GM06990 (cell line): ENCODE measurements around the gene SNRNP48.

Source experiments
- DNase-seq: peaks from one replicate; pipeline ENCODE4 v3.0.0-alpha.2; 2011; ENCODE audit not compliant: insufficient read length; ENCODE audit errors: extremely low read depth
- H3K27me3 ChIP-seq: replicated peaks from 2 replicates; pipeline ENCODE4 v1.6.0; 2011; ENCODE audit warnings: low read length; ENCODE audit not compliant: control insufficient read depth, insufficient read depth
- H3K36me3 ChIP-seq: 2 replicates; pipeline ENCODE4 v1.5.1; 2011; ENCODE audit warnings: low read length; ENCODE audit not compliant: control insufficient read depth, insufficient read depth
- H3K4me3 ChIP-seq: replicated peaks from 2 replicates; pipeline ENCODE4 v1.5.1; 2011; ENCODE audit warnings: low read depth, mild to moderate bottlenecking, control low read depth, low read length
- TF ChIP-seq, protein P1 (sequence below): IDR thresholded peaks from 2 replicates; pipeline ENCODE4 v1.5.1; 2011; ENCODE audit warnings: low read length, control low read depth, mild to moderate bottlenecking, inconsistent platforms; ENCODE audit not compliant: insufficient read depth, poor library complexity, severe bottlenecking

Gene SNRNP48

DNA sequence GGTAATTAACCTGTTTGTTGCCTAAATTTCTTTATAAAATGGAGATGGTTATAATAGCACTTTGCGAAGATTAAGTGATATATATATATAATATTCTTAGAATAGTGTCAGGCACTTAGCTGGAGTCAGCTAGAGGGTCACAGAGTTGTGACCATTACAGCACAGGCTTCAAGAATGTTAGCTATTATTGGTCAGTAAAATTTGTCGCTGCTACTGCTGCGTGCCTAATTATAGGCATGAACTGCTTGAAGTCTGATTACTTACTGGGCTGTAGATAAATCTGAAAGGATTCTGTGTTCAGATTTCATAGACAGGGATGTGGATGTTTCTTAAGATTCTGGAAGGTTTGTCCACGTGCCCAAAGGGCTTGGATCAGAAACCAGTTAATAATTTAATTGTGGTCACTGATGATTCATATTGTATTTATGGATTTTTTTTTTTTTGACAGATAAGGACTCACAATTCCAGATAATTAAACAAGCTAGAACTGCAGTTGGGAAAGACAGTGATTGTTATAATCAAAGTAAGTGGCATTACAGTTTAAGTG, 4.7 kb downstream of the SNRNP48 start:
- TF ChIP-seq, protein P1, sequence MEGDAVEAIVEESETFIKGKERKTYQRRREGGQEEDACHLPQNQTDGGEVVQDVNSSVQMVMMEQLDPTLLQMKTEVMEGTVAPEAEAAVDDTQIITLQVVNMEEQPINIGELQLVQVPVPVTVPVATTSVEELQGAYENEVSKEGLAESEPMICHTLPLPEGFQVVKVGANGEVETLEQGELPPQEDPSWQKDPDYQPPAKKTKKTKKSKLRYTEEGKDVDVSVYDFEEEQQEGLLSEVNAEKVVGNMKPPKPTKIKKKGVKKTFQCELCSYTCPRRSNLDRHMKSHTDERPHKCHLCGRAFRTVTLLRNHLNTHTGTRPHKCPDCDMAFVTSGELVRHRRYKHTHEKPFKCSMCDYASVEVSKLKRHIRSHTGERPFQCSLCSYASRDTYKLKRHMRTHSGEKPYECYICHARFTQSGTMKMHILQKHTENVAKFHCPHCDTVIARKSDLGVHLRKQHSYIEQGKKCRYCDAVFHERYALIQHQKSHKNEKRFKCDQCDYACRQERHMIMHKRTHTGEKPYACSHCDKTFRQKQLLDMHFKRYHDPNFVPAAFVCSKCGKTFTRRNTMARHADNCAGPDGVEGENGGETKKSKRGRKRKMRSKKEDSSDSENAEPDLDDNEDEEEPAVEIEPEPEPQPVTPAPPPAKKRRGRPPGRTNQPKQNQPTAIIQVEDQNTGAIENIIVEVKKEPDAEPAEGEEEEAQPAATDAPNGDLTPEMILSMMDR: no peak
- H3K27me3 ChIP-seq: no peaks in the 10 kb centered on the region
- no peak for DNase-seq
- H3K4me3 ChIP-seq: no peak overlapping the region
- no peaks in the 10 kb centered on the region; the same call in 1 of the 2 replicates for H3K36me3 ChIP-seq

DNA sequence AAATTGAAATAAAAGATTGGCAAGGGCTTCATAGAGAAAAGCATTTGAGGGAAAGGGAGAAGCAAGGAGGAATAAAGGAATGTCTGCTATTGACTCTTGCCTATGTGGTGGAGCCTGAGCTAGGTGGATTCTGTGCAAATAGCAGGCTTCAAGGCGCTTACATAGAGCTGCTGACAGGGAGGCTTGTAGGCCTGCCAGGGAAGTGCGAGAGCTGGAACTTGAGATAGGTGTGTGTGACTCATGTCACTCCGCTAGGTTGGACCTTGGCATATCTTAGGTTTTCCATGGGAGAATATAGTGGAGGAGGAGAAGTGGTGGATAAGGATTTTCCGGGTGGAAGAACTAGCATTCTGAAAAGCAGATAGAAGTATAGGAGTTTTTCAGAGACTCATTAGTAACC, 14.0 kb downstream of the SNRNP48 start:
- Histone ChIP-seq H3K4me3 (no peak overlapping the region), H3K36me3 (peaks cover 10% of the 10 kb centered on the region), H3K27me3 (no peaks in the 10 kb centered on the region)
- no peak for DNase-seq
- TF ChIP-seq, protein P1: no peak

DNA sequence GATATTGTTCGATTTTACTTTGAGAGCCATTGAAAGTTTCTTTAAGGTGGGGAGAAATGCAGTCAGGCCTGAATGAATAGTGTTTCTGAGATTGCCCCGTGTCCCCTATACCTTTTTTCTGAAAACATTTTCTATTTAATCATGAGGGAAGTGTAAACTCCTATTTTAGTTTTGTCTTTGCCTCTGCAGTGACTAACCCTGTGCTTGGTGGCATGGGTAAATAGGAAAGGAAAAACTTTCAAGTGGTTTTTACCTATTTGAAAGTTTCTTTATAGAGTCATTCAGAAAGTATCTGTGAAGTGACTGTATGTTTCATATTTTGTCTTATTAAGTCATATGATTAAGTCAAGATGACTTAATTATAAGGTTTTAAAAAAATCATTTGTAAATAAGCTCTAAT, 14.5 kb downstream of the SNRNP48 start:
- no peak for DNase-seq
- no peaks in the 10 kb centered on the region for H3K27me3 ChIP-seq
- H3K36me3 ChIP-seq: peaks cover 10% of the 10 kb centered on the region
- TF ChIP-seq, protein P1: no peak
- no peak overlapping the region for H3K4me3 ChIP-seq

DNA sequence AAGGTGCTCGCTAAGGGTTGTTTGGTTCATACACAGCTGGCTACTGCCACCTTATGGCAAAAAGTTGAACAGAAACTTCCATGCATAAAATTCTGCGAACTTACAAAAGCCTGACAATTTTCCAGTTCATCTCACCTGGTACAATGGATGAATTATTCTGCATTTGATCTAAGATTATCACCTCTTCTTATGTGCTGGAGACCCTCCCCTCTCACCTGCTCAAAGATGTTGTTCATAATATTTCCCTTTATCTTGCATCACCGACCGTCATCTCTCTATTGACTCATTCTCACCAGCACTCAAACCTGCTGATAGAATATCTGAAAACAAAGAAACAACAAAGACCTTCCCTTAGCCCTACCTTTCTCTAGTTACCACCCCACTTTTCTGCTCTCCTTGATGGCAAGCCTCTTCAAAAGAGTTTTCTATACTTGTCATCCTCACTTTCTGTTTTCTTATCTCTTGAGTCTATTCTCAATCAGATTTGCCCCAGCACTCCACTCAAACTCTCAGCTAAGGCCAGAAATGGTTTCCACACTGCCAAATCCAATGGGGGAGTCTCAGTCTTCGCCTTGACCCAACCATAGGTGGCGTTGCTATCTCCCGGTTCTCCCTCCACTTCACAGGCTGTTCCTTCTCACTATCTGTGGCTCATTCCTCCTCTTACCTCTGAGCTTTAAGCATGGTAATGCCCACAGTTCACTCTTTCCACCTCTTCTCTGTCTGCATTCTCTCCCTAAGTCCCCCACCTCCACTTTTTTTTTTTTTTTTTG, 25.8 kb downstream of the SNRNP48 start:
- peak; percentile 15 for DNase-seq
- peaks cover 1% of the 10 kb centered on the region; the same call in 1 of the 2 replicates for H3K36me3 ChIP-seq
- no peaks in the 10 kb centered on the region; the same call in 1 of the 2 replicates for H3K27me3 ChIP-seq
- no peak overlapping the region for H3K4me3 ChIP-seq
- TF ChIP-seq, protein P1: peak; percentile 67

DNA sequence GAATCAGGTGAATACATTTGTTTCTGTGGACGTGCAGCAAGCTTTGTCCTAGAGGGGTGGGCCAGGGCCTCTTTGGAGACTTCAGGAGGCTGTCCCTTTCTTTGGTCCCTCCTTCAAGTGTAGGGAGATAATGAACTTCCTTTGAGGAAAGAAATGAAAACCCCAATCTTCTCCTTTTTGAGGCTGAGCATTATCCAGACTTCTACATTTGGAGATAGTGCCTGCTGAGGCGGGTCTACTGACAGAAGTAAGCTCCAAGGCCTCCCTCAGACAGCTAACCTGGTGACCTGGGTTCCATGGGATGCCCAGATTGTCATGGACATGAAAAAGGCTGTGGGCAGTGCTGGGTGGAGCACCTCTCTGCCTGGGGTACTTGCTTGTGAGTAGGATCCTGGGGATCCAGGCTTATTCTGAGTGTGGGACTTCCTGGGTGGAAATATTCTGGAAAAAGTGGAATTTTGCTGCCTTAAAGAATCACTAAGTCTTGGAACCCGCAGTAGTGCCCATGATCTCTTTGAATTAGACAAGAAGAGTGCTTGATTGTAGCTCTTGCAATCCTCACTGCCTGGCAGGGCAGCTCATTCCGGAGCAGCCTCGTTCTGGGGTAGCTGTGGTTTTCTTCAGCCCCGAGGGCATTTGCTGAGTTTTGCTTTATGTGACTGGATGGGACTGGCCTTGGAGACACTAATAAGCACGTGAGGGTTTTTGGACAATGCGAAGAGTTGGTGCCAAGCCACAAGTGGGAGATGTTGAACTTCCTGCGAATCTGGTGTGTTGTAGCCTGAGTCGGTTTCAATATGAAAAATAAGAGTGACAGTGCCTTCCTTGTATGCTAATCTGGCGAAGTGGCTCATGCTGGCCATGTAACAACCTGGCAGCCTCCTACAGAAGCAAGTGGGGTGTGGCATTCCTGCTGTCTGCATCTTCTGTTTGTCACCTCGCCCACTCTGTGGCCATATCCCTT, 28.1 kb downstream of the SNRNP48 start:
- H3K36me3 ChIP-seq: no peaks in the 10 kb centered on the region
- DNase-seq: no peak
- TF ChIP-seq, protein P1: peak; percentile 35
- no peaks in the 10 kb centered on the region; the same call in 1 of the 2 replicates for H3K27me3 ChIP-seq
- no peak overlapping the region for H3K4me3 ChIP-seq
